GM11168 (cell line): ENCODE results near the gene RABL2B.
"Not testable (repeated sequence)": the region's sequence is repeated elsewhere in the genome, so short reads cannot be mapped to it uniquely, and the experiment has no call there.

Source experiments
- in situ Hi-C: fragments of 300-500 bp; cut with MboI; formaldehyde crosslinking; loops from one replicate; pipeline ENCODE4 v1.12.0; 2022; ENCODE audit warnings: low sequenced_read_pairs; ENCODE audit not compliant: unreplicated experiment

RABL2B gene

GRCh38 chr22:50783033-50783879 is at the start of gene RABL2B:
TSS of gene RABL2B (minus strand) at chr22:50783636. CDS start at chr22:50782294, 1,342 bp downstream.
- in situ Hi-C loops, result not testable (repeated sequence)

- in situ Hi-C loops, result not testable (repeated sequence)
Measured at GRCh38 chr22:50786936-50787335, 3.5 kb upstream of the RABL2B start.

- in situ Hi-C loops, result not testable (repeated sequence)
Measured at GRCh38 chr22:50785289-50785688, 1.9 kb upstream of the RABL2B start.

GRCh38 chr22:50783880-50784276 is 442 bp upstream of the RABL2B start:
- in situ Hi-C loops, result not testable (repeated sequence)

GRCh38 chr22:50782253-50782652 is 1.2 kb downstream of the RABL2B start:
- in situ Hi-C loops, result not testable (repeated sequence)

- in situ Hi-C loops, result not testable (repeated sequence)
Measured at GRCh38 chr22:50780244-50780643, 3.2 kb downstream of the RABL2B start.

GRCh38 chr22:50777631-50778030 is 5.8 kb downstream of the RABL2B start:
- in situ Hi-C loops, result not testable (repeated sequence)

GRCh38 chr22:50775132-50775531 is 8.3 kb downstream of the RABL2B start:
- in situ Hi-C loops, result not testable (repeated sequence)

GRCh38 chr22:50764288-50764687 is 19.1 kb downstream of the RABL2B start:
- in situ Hi-C loops, result not testable (repeated sequence)

GRCh38 chr22:50761829-50762228 is 21.6 kb downstream of the RABL2B start:
- in situ Hi-C loops, result not testable (repeated sequence)

GRCh38 chr22:50759597-50760341 is 23.7 kb downstream of the RABL2B start:
- in situ Hi-C loops, result not testable (repeated sequence)

GRCh38 chr22:50756949-50757491 is 26.4 kb downstream of the RABL2B start:
- in situ Hi-C loops, result not testable (repeated sequence)

- in situ Hi-C loops, result not testable (repeated sequence)
Measured at GRCh38 chr22:50756406-50756805, 27.0 kb downstream of the RABL2B start.

- in situ Hi-C loops, result not testable (repeated sequence)
Measured at GRCh38 chr22:50755251-50755650, 28.2 kb downstream of the RABL2B start.

GRCh38 chr22:50749302-50750074 is 33.9 kb downstream of the RABL2B start:
- in situ Hi-C loops, result not testable (repeated sequence)

GRCh38 chr22:50748630-50749029 is 34.8 kb downstream of the RABL2B start:
- in situ Hi-C loops, result not testable (repeated sequence)

- in situ Hi-C loops, result not testable (repeated sequence)
Measured at GRCh38 chr22:50747521-50747920, 35.9 kb downstream of the RABL2B start.

GRCh38 chr22:50744424-50744823 is 39.0 kb downstream of the RABL2B start:
- in situ Hi-C loops, result not testable (repeated sequence)

- in situ Hi-C loops, result not testable (repeated sequence)
Measured at GRCh38 chr22:50740714-50741113, 42.7 kb downstream of the RABL2B start.

- in situ Hi-C loops, result no loop called here
Measured at GRCh38 chr22:50739894-50740293, 43.5 kb downstream of the RABL2B start.
